Uterus (tissue), 4 donors: ENCODE data around the gene DEAF1. TPM values are rescaled to one million over a fixed set of nuclear protein-coding genes. Genes with fewer than 3 reads are reported as not detected.

Source experiments
- DNase-seq, 2 donors: peaks; one replicate each; pipeline ENCODE4 v3.0.0-alpha.2; 2019 to 2020
- H3K27ac ChIP-seq, 2 donors: fragments of 200-600 bp; sonication (generic); 1 replicate in 1 of 2; 2 replicates in 1 of 2; pipeline ENCODE4 v1.5.1; 2016 to 2018
- H3K27me3 ChIP-seq, 2 donors: fragments of 200-600 bp; sonication (generic); one replicate each; pipeline ENCODE4 v1.5.1; 2018 to 2019; ENCODE audit warnings: control low read depth in 1 of 2
- H3K36me3 ChIP-seq, 2 donors: fragments of 200-600 bp; sonication (generic); one replicate each; pipeline ENCODE4 v1.5.1; 2019; ENCODE audit warnings: control low read depth in 1 of 2
- H3K4me1 ChIP-seq, 2 donors: fragments of 200-600 bp; sonication (generic); one replicate each; pipeline ENCODE4 v1.5.1; 2018 to 2019; ENCODE audit warnings: control low read depth in 1 of 2
- H3K4me3 ChIP-seq, 2 donors: fragments of 200-600 bp; sonication (generic); 1 replicate in 1 of 2; 2 replicates in 1 of 2; pipeline ENCODE4 v1.5.1; 2018 to 2019; ENCODE audit warnings: mild to moderate bottlenecking in 1 of 2
- H3K9me3 ChIP-seq, 2 donors: fragments of 200-600 bp; sonication (generic); one replicate each; pipeline ENCODE4 v1.5.1; 2019; ENCODE audit warnings: control low read depth in 1 of 2
- CTCF ChIP-seq, 4 experiments: fragments of 200-600 bp in 2 of 4; fragments of 450-650 bp in 2 of 4; sonication (generic) in 2 of 4; IDR thresholded peaks; one replicate each; pipeline ENCODE4 v1.5.1; 2016 to 2019; ENCODE audit warnings: antibody characterized with exemption in 4 of 4, mild to moderate bottlenecking in 2 of 4, moderate library complexity in 1 of 4
- POLR2A ChIP-seq, 2 donors: fragments of 450-650 bp; IDR thresholded peaks; one replicate each; pipeline ENCODE4 v1.6.1; 2016; ENCODE audit warnings: antibody characterized with exemption in 2 of 2, mild to moderate bottlenecking in 1 of 2, moderate library complexity in 1 of 2
- intact Hi-C: fragments of 100-400 bp; cut with DNase I; formaldehyde crosslinking; loops from one replicate; pipeline ENCODE4 v1.15.1; 2023; ENCODE audit warnings: low total_unique reads
- total RNA-seq, 4 donors: library from RNA; depleted of rRNA in 3 of 4; stranded (reverse); fragments of >200 nt in 3 of 4; gene quantifications; one replicate each; pipeline versions ENCODE4 v1.1.0 to v1.2.4, GENCODE V29; 2014 to 2023
- donor health status: DM: yes; HTN: yes; CAD: no.

Gene DEAF1
- total RNA-seq, 4 donors from 2014 or later = 7.9 to 45.6 (median 20.4) TPM

- intact Hi-C loops = loop anchor here (5.0 kb wide), 1 partner anchor 61 kb away; no protein-coding TSS in a partner anchor
Observed at GRCh38 chr11:660681-661444, 34.2 kb downstream of the DEAF1 start.

GRCh38 chr11:660281-660680 lies 34.7 kb downstream of the DEAF1 start:
- H3K27me3 ChIP-seq = no peaks in the 10 kb centered on the region
- no peak for DNase-seq
- intact Hi-C loops = loop anchor here (5.0 kb wide), 1 partner anchor 62 kb away; no protein-coding TSS in a partner anchor
- H3K27ac ChIP-seq = no peak overlapping the region
- no peaks in the 10 kb centered on the region for H3K4me1 ChIP-seq
- no peak for TF ChIP-seq POLR2A (IDR thresholded peaks at IDR 0.05)
- TF ChIP-seq CTCF (IDR thresholded peaks at IDR 0.05) = no peak
- H3K9me3 ChIP-seq = no peaks in the 10 kb centered on the region
- no peaks in the 10 kb centered on the region for H3K36me3 ChIP-seq
- no peak overlapping the region for H3K4me3 ChIP-seq

More at GRCh38 chr11:660681-661444, 34.2 kb downstream of the DEAF1 start:
- Histone ChIP-seq H3K4me1 (no peaks in the 10 kb centered on the region), H3K4me3 (no peak overlapping the region), H3K27me3 (no peaks in the 10 kb centered on the region), H3K9me3 (no peaks in the 10 kb centered on the region), H3K27ac (no peak overlapping the region), H3K36me3 (no peaks in the 10 kb centered on the region)
- no peak for DNase-seq
- TF ChIP-seq CTCF (IDR thresholded peaks at IDR 0.05) = no peak
- TF ChIP-seq POLR2A (IDR thresholded peaks at IDR 0.05) = no peak

- DNase-seq = no peak
- no peaks in the 10 kb centered on the region for H3K4me1 ChIP-seq
- TF ChIP-seq CTCF (IDR thresholded peaks at IDR 0.05) (no peak), POLR2A (IDR thresholded peaks at IDR 0.05) (no peak)
- intact Hi-C loops = loop anchor here (5.0 kb wide), 1 partner anchor 63 kb away; no protein-coding TSS in a partner anchor
- no peak overlapping the region for H3K27ac ChIP-seq
- no peaks in the 10 kb centered on the region for H3K36me3 ChIP-seq
- H3K4me3 ChIP-seq = no peak overlapping the region
- no peaks in the 10 kb centered on the region for H3K9me3 ChIP-seq
- no peaks in the 10 kb centered on the region for H3K27me3 ChIP-seq
Observed at GRCh38 chr11:659532-660085, 35.4 kb downstream of the DEAF1 start.

- Histone ChIP-seq H3K4me1 (no peaks in the 10 kb centered on the region), H3K36me3 (no peaks in the 10 kb centered on the region), H3K27me3 (no peaks in the 10 kb centered on the region), H3K4me3 (no peak overlapping the region), H3K9me3 (no peaks in the 10 kb centered on the region), H3K27ac (no peak overlapping the region)
- TF ChIP-seq POLR2A (IDR thresholded peaks at IDR 0.05) (no peak), CTCF (IDR thresholded peaks at IDR 0.05) (no peak)
- DNase-seq = no peak
- intact Hi-C loops = no loop called here
Observed at GRCh38 chr11:657691-658126, 37.3 kb downstream of the DEAF1 start.

GRCh38 chr11:656866-657265 lies 38.2 kb downstream of the DEAF1 start:
- intact Hi-C loops = no loop called here
- TF ChIP-seq CTCF (IDR thresholded peaks at IDR 0.05) = no peak
- no peak for TF ChIP-seq POLR2A (IDR thresholded peaks at IDR 0.05)
- no peak overlapping the region for H3K4me3 ChIP-seq
- no peaks in the 10 kb centered on the region for H3K9me3 ChIP-seq
- DNase-seq = no peak
- H3K27ac ChIP-seq = no peak overlapping the region
- no peaks in the 10 kb centered on the region for H3K27me3 ChIP-seq
- H3K4me1 ChIP-seq = no peaks in the 10 kb centered on the region
- no peaks in the 10 kb centered on the region for H3K36me3 ChIP-seq
